Measurements from ENCODE around the gene MFAP2. TPM values are rescaled to one million over a fixed set of nuclear protein-coding genes. Genes with fewer than 3 reads are reported as not detected.
"Not testable (repeated sequence)": the region's sequence is repeated elsewhere in the genome, so short reads cannot be mapped to it uniquely, and the experiment has no call there.

Gene MFAP2
- total RNA-seq, 1 experiment from 2014 or later: 152 TPM

GRCh38 chr1:16946646-16947045 lies 33.8 kb downstream of the MFAP2 start:
- H3K56ac ChIP-seq (ENCODE audit: insufficient read length, low read depth, low read length): no peak overlapping the region
- Mint-ChIP-seq H3K4me1 (0 out of 4 replicates have a peak, but pooled peaks cover 0 to 3% of the 10 kb centered on the region in 2 experiments), H3K27ac (no peak overlapping the region), H3K36me3 (ENCODE audit: insufficient read depth in 1 of 3, low read depth in 3 of 3) (peaks cover 17 to 46% (median 30%) of the 10 kb centered on the region in 3 experiments), H3K4me3 (no peak overlapping the region), H3K27me3 (ENCODE audit: low read depth) (no peaks in the 10 kb centered on the region; the same call in 1 of the 2 replicates), H3K9me3 (no peaks in the 10 kb centered on the region)
- no peak overlapping the region for H4K8ac ChIP-seq (replicated peaks; ENCODE audit: insufficient read length, low read depth, low read length)
- H2BK5ac ChIP-seq (ENCODE audit: insufficient read length, low read length): no peak overlapping the region
- no peak overlapping the region for H2AK5ac ChIP-seq (ENCODE audit: insufficient read length, low read length)
- no peak overlapping the region; the same call in 1 of the 2 replicates for H2BK15ac ChIP-seq (ENCODE audit: low read depth, low read length)
- no peak overlapping the region for H2AFZ ChIP-seq (ENCODE audit: low read length)
- peaks cover 3% of the 10 kb centered on the region; the same call in 1 of the 2 replicates for H3K27me3 ChIP-seq (ENCODE audit: insufficient read depth, low read length)
- H3K9me3 ChIP-seq (ENCODE audit: control insufficient read depth, low read depth, low read length): no peaks in the 10 kb centered on the region
- no peak for DNase-seq
- no CpG with 5 or more reads among the region's 19 CpGs for WGBS (ENCODE audit: extremely low coverage, insufficient read length, low lambda C conversion rate)
- no peaks in the 10 kb centered on the region for H3K79me1 ChIP-seq (ENCODE audit: insufficient read depth, low read depth, low read length, poor library complexity, severe bottlenecking)
- no peak overlapping the region for H2BK120ac ChIP-seq (ENCODE audit: low read depth, low read length, poor library complexity, severe bottlenecking)
- no peaks in the 10 kb centered on the region for H3K79me2 ChIP-seq (ENCODE audit: insufficient read depth, low read length)
- H2BK20ac ChIP-seq (ENCODE audit: low read depth, low read length, poor library complexity, severe bottlenecking): no peak overlapping the region
- H3K23ac ChIP-seq (ENCODE audit: insufficient read length, low read depth, low read length): no peak overlapping the region
- H2BK12ac ChIP-seq (ENCODE audit: insufficient read length, low read depth, low read length): no peak overlapping the region
- no peak overlapping the region for H3K9ac ChIP-seq (ENCODE audit: extremely low read depth, insufficient read length, low read length)
- no peak overlapping the region for H4K5ac ChIP-seq (ENCODE audit: insufficient read length, low read depth, low read length)
- TF ChIP-seq, protein P1, sequence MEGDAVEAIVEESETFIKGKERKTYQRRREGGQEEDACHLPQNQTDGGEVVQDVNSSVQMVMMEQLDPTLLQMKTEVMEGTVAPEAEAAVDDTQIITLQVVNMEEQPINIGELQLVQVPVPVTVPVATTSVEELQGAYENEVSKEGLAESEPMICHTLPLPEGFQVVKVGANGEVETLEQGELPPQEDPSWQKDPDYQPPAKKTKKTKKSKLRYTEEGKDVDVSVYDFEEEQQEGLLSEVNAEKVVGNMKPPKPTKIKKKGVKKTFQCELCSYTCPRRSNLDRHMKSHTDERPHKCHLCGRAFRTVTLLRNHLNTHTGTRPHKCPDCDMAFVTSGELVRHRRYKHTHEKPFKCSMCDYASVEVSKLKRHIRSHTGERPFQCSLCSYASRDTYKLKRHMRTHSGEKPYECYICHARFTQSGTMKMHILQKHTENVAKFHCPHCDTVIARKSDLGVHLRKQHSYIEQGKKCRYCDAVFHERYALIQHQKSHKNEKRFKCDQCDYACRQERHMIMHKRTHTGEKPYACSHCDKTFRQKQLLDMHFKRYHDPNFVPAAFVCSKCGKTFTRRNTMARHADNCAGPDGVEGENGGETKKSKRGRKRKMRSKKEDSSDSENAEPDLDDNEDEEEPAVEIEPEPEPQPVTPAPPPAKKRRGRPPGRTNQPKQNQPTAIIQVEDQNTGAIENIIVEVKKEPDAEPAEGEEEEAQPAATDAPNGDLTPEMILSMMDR (conservative IDR thresholded peaks at IDR 0.05): no peak
- no peak overlapping the region for H3K18ac ChIP-seq (ENCODE audit: insufficient read length, low read depth, low read length)
- H3K14ac ChIP-seq (ENCODE audit: insufficient read depth, low read length): no peak overlapping the region
- H3K4me2 ChIP-seq (ENCODE audit: insufficient read depth, insufficient read length, low read length): no peak overlapping the region
- H4K91ac ChIP-seq (ENCODE audit: insufficient read length, low read depth, low read length): no peak overlapping the region
- no peaks in the 10 kb centered on the region for H3K23me2 ChIP-seq (ENCODE audit: insufficient read length, low read depth, low read length, poor library complexity, severe bottlenecking)
- no peaks in the 10 kb centered on the region for H3K4me1 ChIP-seq (ENCODE audit: insufficient read depth, low read length)
- H4K20me1 ChIP-seq (ENCODE audit: control insufficient read depth, insufficient read depth, insufficient read length): no peaks in the 10 kb centered on the region
- no peak overlapping the region for H3T11ph ChIP-seq (ENCODE audit: low read length)
- H3K4ac ChIP-seq (ENCODE audit: low read depth, low read length): no peak overlapping the region
- H3K27ac ChIP-seq (ENCODE audit: insufficient read length, low read depth, low read length): no peak overlapping the region

DNA sequence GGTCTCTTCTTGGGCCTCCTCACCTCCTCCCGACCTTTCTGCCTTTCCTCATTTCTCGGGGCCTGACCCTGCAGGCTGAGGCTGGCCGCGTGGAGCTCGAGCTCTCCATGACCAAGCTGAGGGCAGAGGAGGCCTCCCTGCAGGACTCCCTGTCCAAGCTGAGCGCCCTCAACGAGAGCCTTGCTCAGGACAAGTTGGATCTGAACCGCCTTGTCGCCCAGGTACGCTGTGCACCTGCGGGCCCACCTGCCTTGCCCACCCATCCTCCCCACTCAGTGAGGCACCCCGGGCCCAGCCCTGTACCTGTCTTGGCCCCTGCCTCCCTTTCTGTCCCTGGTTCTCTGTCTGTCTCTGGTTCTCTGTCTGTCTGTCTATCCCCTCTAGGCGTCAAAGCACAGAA lies 34.2 kb downstream of the MFAP2 start:
- not testable (repeated sequence) for H3K27ac ChIP-seq (ENCODE audit: insufficient read length, low read depth, low read length); H2BK12ac ChIP-seq (ENCODE audit: insufficient read length, low read depth, low read length); H3K4me1 Mint-ChIP-seq

More for the DNA sequence above, 34.2 kb downstream of the MFAP2 start:
- not testable (repeated sequence) for H3K14ac ChIP-seq (ENCODE audit: insufficient read depth, low read length); H3K4me2 ChIP-seq (ENCODE audit: insufficient read depth, insufficient read length, low read length); H4K5ac ChIP-seq (ENCODE audit: insufficient read length, low read depth, low read length); DNase-seq; H2BK20ac ChIP-seq (ENCODE audit: low read depth, low read length, poor library complexity, severe bottlenecking); H3K9ac ChIP-seq (ENCODE audit: extremely low read depth, insufficient read length, low read length); H3K9me3 ChIP-seq (ENCODE audit: control insufficient read depth, low read depth, low read length); H3K4me3 Mint-ChIP-seq; H3K23ac ChIP-seq (ENCODE audit: insufficient read length, low read depth, low read length); H3K23me2 ChIP-seq (ENCODE audit: insufficient read length, low read depth, low read length, poor library complexity, severe bottlenecking); H4K8ac ChIP-seq (replicated peaks; ENCODE audit: insufficient read length, low read depth, low read length); H2BK120ac ChIP-seq (ENCODE audit: low read depth, low read length, poor library complexity, severe bottlenecking); H2AFZ ChIP-seq (ENCODE audit: low read length); H2BK15ac ChIP-seq (ENCODE audit: low read depth, low read length); H3K27me3 ChIP-seq (ENCODE audit: insufficient read depth, low read length); H4K91ac ChIP-seq (ENCODE audit: insufficient read length, low read depth, low read length); H3K56ac ChIP-seq (ENCODE audit: insufficient read length, low read depth, low read length); H2BK5ac ChIP-seq (ENCODE audit: insufficient read length, low read length); H3K79me2 ChIP-seq (ENCODE audit: insufficient read depth, low read length); H3K27me3 Mint-ChIP-seq (ENCODE audit: low read depth); H4K20me1 ChIP-seq (ENCODE audit: control insufficient read depth, insufficient read depth, insufficient read length); H3K4ac ChIP-seq (ENCODE audit: low read depth, low read length); H3K18ac ChIP-seq (ENCODE audit: insufficient read length, low read depth, low read length); H3K79me1 ChIP-seq (ENCODE audit: insufficient read depth, low read depth, low read length, poor library complexity, severe bottlenecking); H3K9me3 Mint-ChIP-seq; H3K4me1 ChIP-seq (ENCODE audit: insufficient read depth, low read length); H2AK5ac ChIP-seq (ENCODE audit: insufficient read length, low read length); H3T11ph ChIP-seq (ENCODE audit: low read length)
- WGBS (ENCODE audit: extremely low coverage, insufficient read length, low lambda C conversion rate): no CpG with 5 or more reads among the region's 13 CpGs
- peaks cover 17 to 43% (median 30%) of the 10 kb centered on the region in 3 experiments for H3K36me3 Mint-ChIP-seq (ENCODE audit: insufficient read depth in 1 of 3, low read depth in 3 of 3)
- peak overlapping the region in 1 of 3 experiments; percentile 34; a peak in 1 of 7 replicates for H3K27ac Mint-ChIP-seq

Measured in H9 (cell line).